ENCODE data around the gene NSUN7. TPM values are rescaled to one million over a fixed set of nuclear protein-coding genes. Genes with fewer than 3 reads are reported as not detected.

NSUN7 gene
- total RNA-seq, 1 donor from 2014 or later = 9.9 TPM

GRCh38 chr4:40833212-40833611, 83.5 kb downstream of the NSUN7 start:
- no peak for TF ChIP-seq CTCF (IDR thresholded peaks at IDR 0.05; ENCODE audit: insufficient read depth, low read length, poor library complexity, severe bottlenecking)
- Histone ChIP-seq H3K4me3 (ENCODE audit: low read depth, low read length) (no peak overlapping the region), H3K27me3 (ENCODE audit: control insufficient read depth, insufficient read depth, low read length) (no peaks in the 10 kb centered on the region), H3K36me3 (ENCODE audit: control insufficient read depth, insufficient read depth, low read length) (no peaks in the 10 kb centered on the region)
- no peak for DNase-seq (ENCODE audit: low read depth)

- no peak for TF ChIP-seq CTCF (IDR thresholded peaks at IDR 0.05; ENCODE audit: insufficient read depth, low read length, poor library complexity, severe bottlenecking)
- H3K27me3 ChIP-seq (ENCODE audit: control insufficient read depth, insufficient read depth, low read length) = no peaks in the 10 kb centered on the region
- no peak for DNase-seq (ENCODE audit: low read depth)
- no peak overlapping the region for H3K4me3 ChIP-seq (ENCODE audit: low read depth, low read length)
- no peaks in the 10 kb centered on the region for H3K36me3 ChIP-seq (ENCODE audit: control insufficient read depth, insufficient read depth, low read length)
These were observed 87.5 kb downstream of the NSUN7 start for GRCh38 chr4:40837094-40837870.

GRCh38 chr4:40838742-40839141, 89.0 kb downstream of the NSUN7 start:
- H3K27me3 ChIP-seq (ENCODE audit: control insufficient read depth, insufficient read depth, low read length) = no peaks in the 10 kb centered on the region
- DNase-seq (ENCODE audit: low read depth) = no peak
- H3K4me3 ChIP-seq (ENCODE audit: low read depth, low read length) = no peak overlapping the region
- TF ChIP-seq CTCF (IDR thresholded peaks at IDR 0.05; ENCODE audit: insufficient read depth, low read length, poor library complexity, severe bottlenecking) = peak; percentile 8
- H3K36me3 ChIP-seq (ENCODE audit: control insufficient read depth, insufficient read depth, low read length) = no peaks in the 10 kb centered on the region

- no peaks in the 10 kb centered on the region for H3K36me3 ChIP-seq (ENCODE audit: control insufficient read depth, insufficient read depth, low read length)
- no peak for DNase-seq (ENCODE audit: low read depth)
- no peaks in the 10 kb centered on the region for H3K27me3 ChIP-seq (ENCODE audit: control insufficient read depth, insufficient read depth, low read length)
- no peak for TF ChIP-seq CTCF (IDR thresholded peaks at IDR 0.05; ENCODE audit: insufficient read depth, low read length, poor library complexity, severe bottlenecking)
- no peak overlapping the region for H3K4me3 ChIP-seq (ENCODE audit: low read depth, low read length)
These were observed 90.7 kb downstream of the NSUN7 start for GRCh38 chr4:40840255-40840984.

GRCh38 chr4:40840985-40841571, 91.3 kb downstream of the NSUN7 start:
- peak; percentile 72 for DNase-seq (ENCODE audit: low read depth)
- peak; percentile 83 for TF ChIP-seq CTCF (IDR thresholded peaks at IDR 0.05; ENCODE audit: insufficient read depth, low read length, poor library complexity, severe bottlenecking)
- no peaks in the 10 kb centered on the region for H3K27me3 ChIP-seq (ENCODE audit: control insufficient read depth, insufficient read depth, low read length)
- no peaks in the 10 kb centered on the region for H3K36me3 ChIP-seq (ENCODE audit: control insufficient read depth, insufficient read depth, low read length)
- no peak overlapping the region for H3K4me3 ChIP-seq (ENCODE audit: low read depth, low read length)
